ENCODE measurements around the gene PROK1.

PROK1 gene

GRCh38 chr1:110454328-110454727, 3.4 kb downstream of the PROK1 start:
- Histone ChIP-seq H3K79me2 (ENCODE audit: insufficient read depth, low read length) (no peaks in the 10 kb centered on the region), H3K27ac (ENCODE audit: low read length) (no peak overlapping the region), H3K9ac (ENCODE audit: low read depth, low read length) (no peak overlapping the region), H3K27me3 (ENCODE audit: insufficient read depth, low read length, poor library complexity) (peaks cover 48% of the 10 kb centered on the region), H3K4me2 (ENCODE audit: insufficient read depth, low read length) (no peak overlapping the region), H3K4me1 (ENCODE audit: insufficient read depth, low read length) (no peaks in the 10 kb centered on the region), H2AFZ (ENCODE audit: low read depth, low read length) (no peak overlapping the region), H3K9me3 (ENCODE audit: insufficient read depth, low read length, severe bottlenecking) (no peaks in the 10 kb centered on the region), H3K4me3 (ENCODE audit: low read depth in 1 of 2, low read length in 2 of 2) (no peak overlapping the region), H3K36me3 (ENCODE audit: insufficient read depth, low read length) (no peaks in the 10 kb centered on the region), H4K20me1 (ENCODE audit: insufficient read depth, low read length) (peaks cover 5% of the 10 kb centered on the region; the same call in 1 of the 2 replicates)
- ATAC-seq (ENCODE audit: insufficient read depth, low read depth), result no peak
- no peak for TF ChIP-seq CTCF (IDR thresholded peaks at IDR 0.05; ENCODE audit: borderline replicate concordance, extremely low read depth, low read length, poor library complexity, severe bottlenecking)
- TF ChIP-seq EZH2 (IDR thresholded peaks at IDR 0.05; ENCODE audit: borderline replicate concordance, low read depth, low read length, severe bottlenecking), result no peak
- no peak for DNase-seq

GRCh38 chr1:110455151-110455550, 4.2 kb downstream of the PROK1 start:
- no peak for ATAC-seq (ENCODE audit: insufficient read depth, low read depth)
- H2AFZ ChIP-seq (ENCODE audit: low read depth, low read length), result no peak overlapping the region

GRCh38 chr1:110457206-110457605, 6.3 kb downstream of the PROK1 start:
- Histone ChIP-seq H3K9ac (ENCODE audit: low read depth, low read length) (no peak overlapping the region), H3K27ac (ENCODE audit: low read length) (no peak overlapping the region), H3K9me3 (ENCODE audit: insufficient read depth, low read length, severe bottlenecking) (no peaks in the 10 kb centered on the region), H3K4me3 (ENCODE audit: low read depth in 1 of 2, low read length in 2 of 2) (no peak overlapping the region), H3K27me3 (ENCODE audit: insufficient read depth, low read length, poor library complexity) (peaks cover 23% of the 10 kb centered on the region), H4K20me1 (ENCODE audit: insufficient read depth, low read length) (peaks cover 5% of the 10 kb centered on the region; the same call in 1 of the 2 replicates), H3K36me3 (ENCODE audit: insufficient read depth, low read length) (no peaks in the 10 kb centered on the region), H2AFZ (ENCODE audit: low read depth, low read length) (no peak overlapping the region), H3K4me2 (ENCODE audit: insufficient read depth, low read length) (no peak overlapping the region), H3K79me2 (ENCODE audit: insufficient read depth, low read length) (no peaks in the 10 kb centered on the region), H3K4me1 (ENCODE audit: insufficient read depth, low read length) (no peaks in the 10 kb centered on the region)
- DNase-seq (no peak), ATAC-seq (ENCODE audit: insufficient read depth, low read depth) (no peak)
- TF ChIP-seq EZH2 (IDR thresholded peaks at IDR 0.05; ENCODE audit: borderline replicate concordance, low read depth, low read length, severe bottlenecking) (no peak), CTCF (IDR thresholded peaks at IDR 0.05; ENCODE audit: borderline replicate concordance, extremely low read depth, low read length, poor library complexity, severe bottlenecking) (no peak)

More at GRCh38 chr1:110455151-110455550, 4.2 kb downstream of the PROK1 start:
- Histone ChIP-seq H3K36me3 (ENCODE audit: insufficient read depth, low read length) (no peaks in the 10 kb centered on the region), H3K79me2 (ENCODE audit: insufficient read depth, low read length) (no peaks in the 10 kb centered on the region), H3K9ac (ENCODE audit: low read depth, low read length) (no peak overlapping the region), H3K27ac (ENCODE audit: low read length) (no peak overlapping the region), H4K20me1 (ENCODE audit: insufficient read depth, low read length) (peaks cover 5% of the 10 kb centered on the region; the same call in 1 of the 2 replicates), H3K4me1 (ENCODE audit: insufficient read depth, low read length) (no peaks in the 10 kb centered on the region), H3K9me3 (ENCODE audit: insufficient read depth, low read length, severe bottlenecking) (no peaks in the 10 kb centered on the region), H3K4me3 (ENCODE audit: low read depth in 1 of 2, low read length in 2 of 2) (no peak overlapping the region), H3K4me2 (ENCODE audit: insufficient read depth, low read length) (no peak overlapping the region), H3K27me3 (ENCODE audit: insufficient read depth, low read length, poor library complexity) (peaks cover 42% of the 10 kb centered on the region)
- no peak for DNase-seq
- TF ChIP-seq CTCF (IDR thresholded peaks at IDR 0.05; ENCODE audit: borderline replicate concordance, extremely low read depth, low read length, poor library complexity, severe bottlenecking) (no peak), EZH2 (IDR thresholded peaks at IDR 0.05; ENCODE audit: borderline replicate concordance, low read depth, low read length, severe bottlenecking) (no peak)
